KMS-11 (cell line): ENCODE measurements around the gene DNALI1.

Experiments used
- H2AFZ ChIP-seq: fragments of 200-600 bp; sonication (generic); 2 replicates; pipeline ENCODE4 v1.6.1; 2016; ENCODE audit warnings: antibody characterized with exemption, mixed run types, low read depth
- H3K27ac ChIP-seq: fragments of 200-600 bp; sonication (generic); 2 replicates; pipeline ENCODE4 v1.6.1; 2016; ENCODE audit warnings: mild to moderate bottlenecking, mixed run types
- H3K27me3 ChIP-seq: fragments of 200-600 bp; sonication (generic); 2 replicates; pipeline ENCODE4 v1.6.1; 2017; ENCODE audit warnings: mild to moderate bottlenecking, low read depth, mixed run types, moderate library complexity; ENCODE audit not compliant: insufficient read depth
- H3K36me3 ChIP-seq: fragments of 200-600 bp; sonication (generic); 2 replicates; pipeline ENCODE4 v1.6.1; 2017; ENCODE audit warnings: mild to moderate bottlenecking, mixed run types; ENCODE audit not compliant: insufficient read depth
- H3K4me1 ChIP-seq: fragments of 200-600 bp; sonication (generic); 2 replicates; pipeline ENCODE4 v1.6.1; 2016; ENCODE audit warnings: mild to moderate bottlenecking, low read depth, mixed run types; ENCODE audit not compliant: poor library complexity, severe bottlenecking
- H3K4me2 ChIP-seq: fragments of 200-600 bp; sonication (generic); 2 replicates; pipeline ENCODE4 v1.7.0; 2016; ENCODE audit warnings: mild to moderate bottlenecking, mixed run types
- H3K4me3 ChIP-seq: fragments of 200-600 bp; sonication (generic); IDR thresholded peaks from 2 replicates; pipeline ENCODE4 v1.6.1; 2017; ENCODE audit warnings: low read depth, low read length, mixed read lengths; ENCODE audit not compliant: insufficient read depth
- H3K79me2 ChIP-seq: fragments of 200-600 bp; sonication (generic); 2 replicates; pipeline ENCODE4 v1.6.1; 2016; ENCODE audit warnings: low read depth, mixed run types; ENCODE audit not compliant: insufficient read depth
- H3K9ac ChIP-seq: fragments of 200-600 bp; sonication (generic); 2 replicates; pipeline ENCODE4 v1.6.1; 2016; ENCODE audit warnings: mild to moderate bottlenecking, mixed run types
- H4K20me1 ChIP-seq: fragments of 200-600 bp; sonication (generic); 2 replicates; pipeline ENCODE4 v1.6.1; 2016; ENCODE audit warnings: mild to moderate bottlenecking, mixed run types; ENCODE audit not compliant: insufficient read depth
- CTCF ChIP-seq: fragments of 200-600 bp; sonication (generic); conservative IDR thresholded peaks from 2 replicates; pipeline ENCODE4 v1.6.1; 2017; ENCODE audit warnings: low read depth, mild to moderate bottlenecking, antibody characterized with exemption, low read length, moderate library complexity, mixed read lengths

The DNALI1 gene

DNA sequence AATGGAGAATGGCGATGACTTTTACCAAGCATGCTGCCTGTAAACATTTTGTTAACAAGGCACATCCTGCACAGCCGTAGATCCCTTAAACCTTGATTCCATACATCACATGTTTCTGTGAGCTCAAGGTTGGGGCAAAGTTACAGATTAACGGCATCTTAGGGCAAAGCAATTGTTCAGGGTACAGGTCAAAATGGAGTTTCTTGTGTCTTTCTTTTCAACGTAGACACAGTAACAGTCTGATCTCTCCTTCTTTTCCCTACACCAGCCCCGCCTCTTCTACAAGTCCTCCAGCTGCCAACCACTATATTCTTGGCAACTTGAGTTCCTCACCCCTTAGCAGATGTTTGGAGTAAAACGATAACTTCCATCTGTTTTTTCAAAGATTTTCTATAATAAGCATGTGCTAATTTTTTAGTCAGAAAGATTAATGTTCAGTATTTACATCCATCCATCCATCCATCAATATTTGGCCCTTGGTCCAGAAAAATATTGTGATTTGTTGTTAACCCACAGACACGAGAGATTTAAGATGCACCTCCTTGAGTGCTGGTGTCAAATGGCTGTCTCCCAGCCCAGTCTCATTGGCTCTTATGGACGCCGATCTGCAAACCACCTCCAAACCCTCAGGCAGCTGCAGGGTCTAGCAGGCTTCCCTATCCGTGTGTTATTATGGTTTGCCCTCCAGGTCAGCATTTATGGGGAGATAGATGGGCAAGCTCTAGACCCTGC, 3.8 kb downstream of the DNALI1 start:
- Histone ChIP-seq H3K36me3 (no peaks in the 10 kb centered on the region), H3K4me1 (no peaks in the 10 kb centered on the region), H3K79me2 (no peaks in the 10 kb centered on the region), H4K20me1 (no peaks in the 10 kb centered on the region), H3K4me2 (no peak overlapping the region), H3K27ac (no peak overlapping the region), H3K9ac (no peak overlapping the region), H2AFZ (no peak overlapping the region), H3K4me3 (no peak overlapping the region), H3K27me3 (no peaks in the 10 kb centered on the region)
- no peak for TF ChIP-seq CTCF

DNA sequence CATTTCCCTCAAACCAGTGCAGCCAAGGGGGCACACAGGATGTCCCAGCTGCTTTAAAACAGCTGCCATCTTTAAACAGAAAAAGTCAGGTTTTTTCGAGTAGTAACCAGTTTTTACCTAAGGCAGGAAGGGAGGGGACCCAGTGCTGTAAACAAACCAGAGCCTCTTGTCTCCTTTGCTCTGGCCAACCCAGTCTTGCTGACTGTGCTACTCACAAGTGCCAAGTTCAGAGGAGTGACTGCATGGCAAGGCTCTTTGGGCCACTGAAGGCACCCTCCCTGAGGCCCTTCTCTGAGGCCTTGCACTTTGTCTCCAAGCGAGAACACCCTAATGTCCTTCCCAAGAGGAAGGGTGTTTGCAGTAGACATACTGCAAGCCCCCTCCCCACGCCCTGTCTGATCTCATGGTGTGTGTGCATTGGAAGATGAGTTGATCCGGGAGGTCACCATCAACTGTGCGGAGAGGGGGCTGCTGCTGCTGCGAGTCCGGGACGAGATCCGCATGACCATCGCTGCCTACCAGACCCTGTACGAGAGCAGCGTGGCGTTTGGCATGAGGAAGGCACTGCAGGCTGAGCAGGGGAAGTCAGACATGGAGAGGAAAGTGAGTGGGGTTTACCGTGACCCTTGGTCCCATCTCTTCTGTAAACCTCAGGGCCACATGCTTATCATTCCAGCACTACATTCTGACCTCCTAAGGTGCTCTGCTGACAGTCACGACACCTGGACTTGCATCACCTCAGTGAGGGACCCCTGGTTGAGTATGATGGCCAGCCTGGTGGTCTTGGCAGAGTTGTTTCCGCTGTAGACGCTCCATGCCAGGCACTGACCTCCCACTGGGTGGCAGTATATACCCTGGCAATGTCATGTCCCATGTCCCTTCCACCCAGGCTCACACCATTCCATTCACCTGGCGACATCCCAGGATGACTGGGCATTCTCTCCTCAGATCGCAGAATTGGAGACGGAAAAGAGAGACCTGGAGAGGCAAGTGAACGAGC, 4.7 kb downstream of the DNALI1 start:
- Histone ChIP-seq H3K9ac (no peak overlapping the region), H2AFZ (no peak overlapping the region), H3K36me3 (no peaks in the 10 kb centered on the region), H3K4me3 (no peak overlapping the region), H3K27ac (no peak overlapping the region), H4K20me1 (no peaks in the 10 kb centered on the region), H3K4me2 (no peak overlapping the region), H3K4me1 (no peaks in the 10 kb centered on the region), H3K79me2 (no peaks in the 10 kb centered on the region), H3K27me3 (no peaks in the 10 kb centered on the region)
- TF ChIP-seq CTCF = peak; percentile 69

GRCh38 chr1:37562984-37563383, 6.2 kb downstream of the DNALI1 start:
- peaks cover 3% of the 10 kb centered on the region; the same call in 1 of the 2 replicates for H3K36me3 ChIP-seq
- no peak for TF ChIP-seq CTCF
- H3K4me1 ChIP-seq = no peaks in the 10 kb centered on the region

DNA sequence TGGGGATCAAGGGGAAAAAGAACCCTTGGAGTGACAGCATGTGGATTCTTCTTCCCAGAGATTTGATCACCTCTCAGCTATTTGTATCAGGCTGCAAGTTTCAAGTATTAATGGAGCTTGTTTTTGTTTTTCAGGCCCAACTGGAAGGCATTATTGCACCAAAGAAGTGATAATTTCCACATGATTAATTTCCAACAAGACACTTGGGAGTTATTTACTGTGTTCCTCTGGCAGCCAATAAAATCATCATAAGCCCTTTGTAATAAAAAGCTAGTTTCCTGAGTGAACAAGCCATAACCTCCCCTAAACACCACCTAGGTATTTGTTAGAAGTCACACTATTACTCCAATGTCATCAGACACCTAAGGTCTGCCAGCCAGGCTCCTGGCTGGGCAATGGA, 8.2 kb downstream of the DNALI1 start:
- H3K79me2 ChIP-seq = no peaks in the 10 kb centered on the region
- H3K36me3 ChIP-seq = peaks cover 10% of the 10 kb centered on the region; the same call in 1 of the 2 replicates
- no peaks in the 10 kb centered on the region for H3K27me3 ChIP-seq
- no peak overlapping the region for H3K4me2 ChIP-seq
- no peak overlapping the region for H3K27ac ChIP-seq
- H3K9ac ChIP-seq = no peak overlapping the region
- H3K4me3 ChIP-seq = no peak overlapping the region
- peaks cover 12% of the 10 kb centered on the region for H3K4me1 ChIP-seq
- H2AFZ ChIP-seq = no peak overlapping the region
- no peaks in the 10 kb centered on the region for H4K20me1 ChIP-seq
- no peak for TF ChIP-seq CTCF

More at GRCh38 chr1:37562984-37563383, 6.2 kb downstream of the DNALI1 start:
- Histone ChIP-seq H2AFZ (no peak overlapping the region), H3K79me2 (no peaks in the 10 kb centered on the region), H3K4me2 (no peak overlapping the region), H3K27me3 (no peaks in the 10 kb centered on the region), H4K20me1 (no peaks in the 10 kb centered on the region), H3K4me3 (no peak overlapping the region), H3K9ac (no peak overlapping the region), H3K27ac (no peak overlapping the region; the same call in 1 of the 2 replicates)
